ENCODE results near the gene CHRNG. TPM values are rescaled to one million over a fixed set of nuclear protein-coding genes. Genes with fewer than 3 reads are reported as not detected.

Gene CHRNG
- total and polyA plus RNA-seq, 2 experiments from 2014 or later: not detected

GRCh38 chr2:232501331-232501771, 38.1 kb upstream of the CHRNG start (continued):
- TF ChIP-seq CTCF (conservative IDR thresholded peaks at IDR 0.05; ENCODE audit: low read depth in 2 of 2) (no peak), POLR2AphosphoS5 (IDR thresholded peaks at IDR 0.05; ENCODE audit: low read depth) (no peak)

GRCh38 chr2:232501794-232502390, 37.6 kb upstream of the CHRNG start:
- Histone ChIP-seq H4K20me1 (replicated peaks; ENCODE audit: insufficient read depth) (no peaks in the 10 kb centered on the region), H3K4me1 (ENCODE audit: insufficient read depth) (peaks cover 21% of the 10 kb centered on the region; the same call in 1 of the 2 replicates), H3K4me3 (peak overlapping the region; percentile 72), H3K4me2 (peak overlapping the region; percentile 93), H3K9me2 (ENCODE audit: insufficient read depth) (no peaks in the 10 kb centered on the region), H3K36me3 (ENCODE audit: insufficient read depth) (no peaks in the 10 kb centered on the region), H3F3A (replicated peaks; ENCODE audit: low read depth) (no peaks in the 10 kb centered on the region; the same call in 1 of the 2 replicates), H3K79me2 (replicated peaks; ENCODE audit: insufficient read depth) (no peaks in the 10 kb centered on the region), H2AFZ (no peak overlapping the region), H3K27ac (ENCODE audit: low read depth) (no peak overlapping the region), H3K27me3 (ENCODE audit: insufficient read depth) (peaks cover 46% of the 10 kb centered on the region)
- Mint-ChIP-seq H3K4me3 (peak overlapping the region; percentile 81), H3K9me3 (no peaks in the 10 kb centered on the region), H3K27me3 (ENCODE audit: insufficient read depth, low read depth, poor library complexity) (peaks cover 59% of the 10 kb centered on the region), H3K4me1 (peaks cover 33% of the 10 kb centered on the region), H3K27ac (no peak overlapping the region), H3K36me3 (ENCODE audit: low read depth) (no peaks in the 10 kb centered on the region)
- DNase-seq (ENCODE audit: low spot score) (no peak), ATAC-seq (no peak)
- TF ChIP-seq ZNF462 (CRISPR knock-in tag; IDR thresholded peaks at IDR 0.05) (no peak), REST (IDR thresholded peaks at IDR 0.05; ENCODE audit: unreplicated experiment) (no peak), EZH2phosphoT487 (IDR thresholded peaks at IDR 0.05; ENCODE audit: unreplicated experiment) (no peak), EZH2 (IDR thresholded peaks at IDR 0.05; ENCODE audit: low read depth, unreplicated experiment) (no peak), ZNF114 (CRISPR knock-in tag; IDR thresholded peaks at IDR 0.05) (no peak), JUNB (IDR thresholded peaks at IDR 0.05; ENCODE audit: unreplicated experiment) (no peak), ZNF331 (CRISPR knock-in tag; IDR thresholded peaks at IDR 0.05; ENCODE audit: low read depth) (no peak), CREB1 (CRISPR knock-in tag; IDR thresholded peaks at IDR 0.05; ENCODE audit: low read depth) (no peak), POLR2AphosphoS5 (IDR thresholded peaks at IDR 0.05; ENCODE audit: low read depth) (no peak), STAT1 (IDR thresholded peaks at IDR 0.05; ENCODE audit: unreplicated experiment) (no peak), NANOG (IDR thresholded peaks at IDR 0.05; ENCODE audit: borderline replicate concordance) (no peak), ETS1 (IDR thresholded peaks at IDR 0.05) (no peak)
